Nephron (organoid): ENCODE measurements around the gene APCDD1L.

ENCODE experiments used
- H3K27ac Mint-ChIP-seq, 3 experiments: 2 replicates each; pipeline ENCODE4 v1.8.0; 2020; ENCODE audit warnings: mixed read lengths in 3 of 3, mild to moderate bottlenecking in 2 of 3, moderate library complexity in 1 of 3
- H3K27me3 Mint-ChIP-seq: 2 replicates; pipeline ENCODE4 v1.8.0; 2021; ENCODE audit warnings: low read depth, mild to moderate bottlenecking, moderate library complexity, mixed read lengths
- H3K36me3 Mint-ChIP-seq: 2 replicates; pipeline ENCODE4 v1.8.0; 2020; ENCODE audit warnings: low read depth, mixed read lengths
- H3K4me1 Mint-ChIP-seq: 2 replicates; pipeline ENCODE4 v1.8.0; 2020; ENCODE audit warnings: mixed read lengths
- H3K4me3 Mint-ChIP-seq, 3 experiments: 2 replicates each; pipeline ENCODE4 v1.8.0; 2020; ENCODE audit warnings: mild to moderate bottlenecking in 3 of 3, mixed read lengths in 3 of 3, moderate library complexity in 2 of 3
- H3K9me3 Mint-ChIP-seq: 2 replicates; pipeline ENCODE4 v1.8.0; 2020; ENCODE audit warnings: mixed read lengths
- TF ChIP-seq, protein P1 (sequence below), 3 experiments: fragments of 200-600 bp; sonication (generic); IDR thresholded peaks; one replicate each; pipeline ENCODE4 v1.5.0; 2021; ENCODE audit warnings: antibody characterized with exemption in 3 of 3; ENCODE audit not compliant: unreplicated experiment in 3 of 3

APCDD1L gene

DNA sequence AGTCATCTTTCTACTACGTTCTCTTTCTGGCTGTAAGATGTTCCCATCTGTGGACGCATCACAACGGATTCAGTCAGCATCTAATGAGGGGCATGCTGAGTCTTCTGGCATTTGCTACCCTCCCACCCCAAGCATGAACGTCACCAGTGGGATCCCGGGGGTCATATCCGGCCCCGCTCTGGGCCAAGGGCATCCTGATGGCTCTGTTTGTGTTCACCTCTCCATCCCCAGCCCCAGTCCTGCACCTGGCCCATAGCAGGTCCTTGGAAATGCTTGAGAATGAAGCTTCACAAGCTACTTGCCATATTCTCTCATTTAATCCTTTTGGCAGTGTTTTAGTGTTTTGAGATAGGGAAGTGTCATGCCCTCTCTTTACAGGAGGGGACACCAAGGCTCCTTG, 14.9 kb downstream of the APCDD1L start:
- Mint-ChIP-seq H3K36me3 (peaks cover under 1% of the 10 kb centered on the region), H3K4me1 (no peaks in the 10 kb centered on the region), H3K9me3 (peaks cover 29% of the 10 kb centered on the region), H3K4me3 (no peak overlapping the region), H3K27me3 (no peaks in the 10 kb centered on the region), H3K27ac (no peak overlapping the region)
- TF ChIP-seq, protein P1, sequence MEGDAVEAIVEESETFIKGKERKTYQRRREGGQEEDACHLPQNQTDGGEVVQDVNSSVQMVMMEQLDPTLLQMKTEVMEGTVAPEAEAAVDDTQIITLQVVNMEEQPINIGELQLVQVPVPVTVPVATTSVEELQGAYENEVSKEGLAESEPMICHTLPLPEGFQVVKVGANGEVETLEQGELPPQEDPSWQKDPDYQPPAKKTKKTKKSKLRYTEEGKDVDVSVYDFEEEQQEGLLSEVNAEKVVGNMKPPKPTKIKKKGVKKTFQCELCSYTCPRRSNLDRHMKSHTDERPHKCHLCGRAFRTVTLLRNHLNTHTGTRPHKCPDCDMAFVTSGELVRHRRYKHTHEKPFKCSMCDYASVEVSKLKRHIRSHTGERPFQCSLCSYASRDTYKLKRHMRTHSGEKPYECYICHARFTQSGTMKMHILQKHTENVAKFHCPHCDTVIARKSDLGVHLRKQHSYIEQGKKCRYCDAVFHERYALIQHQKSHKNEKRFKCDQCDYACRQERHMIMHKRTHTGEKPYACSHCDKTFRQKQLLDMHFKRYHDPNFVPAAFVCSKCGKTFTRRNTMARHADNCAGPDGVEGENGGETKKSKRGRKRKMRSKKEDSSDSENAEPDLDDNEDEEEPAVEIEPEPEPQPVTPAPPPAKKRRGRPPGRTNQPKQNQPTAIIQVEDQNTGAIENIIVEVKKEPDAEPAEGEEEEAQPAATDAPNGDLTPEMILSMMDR (IDR thresholded peaks at IDR 0.05; ENCODE audit: unreplicated experiment in 3 of 3), result no peak

DNA sequence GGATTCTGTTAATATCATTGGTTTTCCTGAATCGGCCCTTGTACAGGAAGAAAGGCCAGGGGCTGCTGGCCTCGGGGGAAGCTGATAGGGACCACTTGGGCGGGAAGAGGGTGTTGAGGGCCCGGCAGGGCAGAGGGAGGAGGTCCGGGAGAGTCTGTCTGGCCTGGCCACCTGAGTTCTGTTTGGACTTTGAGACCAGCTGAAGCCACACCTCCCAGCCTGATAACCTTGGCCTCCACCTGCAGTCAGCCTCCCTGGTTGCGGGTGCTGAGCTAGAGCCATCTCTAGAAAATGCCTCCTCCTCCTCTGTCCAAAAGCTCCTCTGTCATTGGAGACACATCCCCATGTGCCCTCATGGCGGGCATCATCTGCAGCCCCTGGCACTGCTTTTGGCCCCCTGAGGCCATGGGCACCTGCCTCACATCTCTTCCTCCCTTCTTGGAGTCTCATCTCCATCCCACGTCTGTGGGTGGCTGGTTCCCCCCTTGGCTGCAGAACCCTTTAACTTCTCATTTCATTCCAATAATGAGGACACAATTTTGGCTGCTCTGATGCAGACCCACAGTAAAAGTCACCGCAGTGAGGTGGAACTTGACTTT, 16.6 kb downstream of the APCDD1L start:
- H3K4me3 Mint-ChIP-seq, result no peak overlapping the region
- H3K27me3 Mint-ChIP-seq, result peaks cover 4% of the 10 kb centered on the region
- H3K4me1 Mint-ChIP-seq, result no peaks in the 10 kb centered on the region
- H3K9me3 Mint-ChIP-seq, result peaks cover 20% of the 10 kb centered on the region
- TF ChIP-seq, protein P1 (IDR thresholded peaks at IDR 0.05; ENCODE audit: unreplicated experiment in 3 of 3), result no peak
- H3K27ac Mint-ChIP-seq, result no peak overlapping the region
- no peaks in the 10 kb centered on the region for H3K36me3 Mint-ChIP-seq

DNA sequence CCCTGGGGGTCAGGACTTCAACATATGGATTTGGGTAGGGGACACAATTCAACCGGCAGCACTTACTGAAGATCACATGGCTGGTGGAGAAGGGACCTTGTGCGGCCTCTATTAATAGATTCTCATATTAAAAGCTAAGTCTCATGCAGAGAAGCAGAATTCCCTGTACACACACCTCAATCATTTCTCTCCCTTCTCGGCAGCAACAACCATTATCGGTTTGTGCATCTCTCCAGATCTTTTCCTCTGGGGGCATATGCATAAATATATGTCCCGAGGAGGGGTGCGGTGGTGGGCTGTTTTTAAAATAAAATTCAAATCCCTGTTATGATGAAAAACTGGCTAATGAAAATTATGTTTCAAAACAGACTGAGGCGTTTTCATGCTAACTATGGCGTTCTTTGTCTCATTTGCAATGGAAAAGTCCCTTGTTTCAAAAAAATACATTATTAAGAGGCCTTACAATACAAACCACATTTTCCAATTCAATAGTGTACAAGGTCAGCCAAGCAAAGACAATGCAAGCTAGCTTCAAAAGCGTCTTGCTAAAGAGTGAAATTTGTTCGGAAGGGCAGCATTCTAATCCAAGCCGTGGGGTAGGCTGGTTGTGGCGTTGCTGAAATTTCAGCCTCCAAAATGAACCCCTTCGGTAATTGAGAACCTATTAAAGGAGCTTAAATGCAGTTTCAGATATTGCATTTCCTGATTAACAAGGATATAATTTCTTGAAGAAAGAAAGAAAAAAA, 17.3 kb downstream of the APCDD1L start:
- Mint-ChIP-seq H3K36me3 (no peaks in the 10 kb centered on the region), H3K9me3 (peaks cover 13% of the 10 kb centered on the region), H3K27me3 (peaks cover 4% of the 10 kb centered on the region), H3K27ac (no peak overlapping the region), H3K4me1 (no peaks in the 10 kb centered on the region), H3K4me3 (no peak overlapping the region)
- TF ChIP-seq, protein P1 (IDR thresholded peaks at IDR 0.05; ENCODE audit: unreplicated experiment in 3 of 3), result no peak

DNA sequence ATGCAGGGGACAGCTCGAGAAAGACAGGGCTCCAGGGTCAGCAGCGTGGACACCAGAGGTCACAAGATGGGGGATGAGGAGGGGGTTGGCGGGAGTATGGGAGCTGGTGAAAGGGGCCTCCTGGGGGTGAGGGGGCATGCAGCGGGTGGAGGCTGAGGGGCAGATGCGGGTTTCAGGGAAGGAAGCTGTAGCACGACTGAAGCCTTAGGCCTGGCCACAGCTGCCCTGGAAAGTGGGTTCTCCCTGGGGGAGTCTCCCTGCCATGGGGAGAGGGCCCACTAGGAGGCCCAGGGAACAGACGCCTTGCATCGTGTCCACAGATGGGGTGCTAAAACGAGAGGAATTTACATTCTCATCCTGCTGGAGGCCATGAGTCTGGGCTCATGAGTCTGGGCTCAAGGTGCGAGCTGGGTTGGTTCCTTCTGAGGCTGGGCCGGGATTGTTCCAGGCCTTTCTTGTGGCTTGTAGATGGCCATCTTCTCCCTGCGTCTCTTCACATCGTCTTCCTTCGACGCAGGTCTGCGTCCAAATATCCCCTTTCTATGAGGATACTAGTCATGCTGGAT, 18.0 kb downstream of the APCDD1L start:
- peaks cover 7% of the 10 kb centered on the region for H3K9me3 Mint-ChIP-seq
- no peaks in the 10 kb centered on the region for H3K36me3 Mint-ChIP-seq
- no peak overlapping the region for H3K4me3 Mint-ChIP-seq
- peaks cover 4% of the 10 kb centered on the region for H3K27me3 Mint-ChIP-seq
- H3K27ac Mint-ChIP-seq, result no peak overlapping the region
- TF ChIP-seq, protein P1 (IDR thresholded peaks at IDR 0.05; ENCODE audit: unreplicated experiment in 3 of 3), result no peak
- no peaks in the 10 kb centered on the region for H3K4me1 Mint-ChIP-seq

DNA sequence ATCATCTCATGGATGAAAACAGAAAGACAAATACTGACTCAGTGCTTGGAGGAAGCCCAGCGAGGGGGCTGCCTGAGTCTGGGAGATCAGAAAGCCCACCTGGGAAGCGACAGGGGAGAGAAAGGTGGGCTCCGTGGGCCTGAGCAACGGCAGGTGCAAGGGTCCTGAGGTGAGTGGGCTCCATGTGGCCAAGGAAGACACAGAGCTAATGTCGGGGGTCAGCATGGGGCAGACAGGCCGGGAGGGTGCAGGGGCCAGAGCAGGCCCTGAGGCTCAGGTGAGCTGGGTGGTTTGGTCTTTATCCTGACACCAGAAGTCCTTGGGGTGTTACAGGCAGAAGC, 18.8 kb downstream of the APCDD1L start:
- H3K36me3 Mint-ChIP-seq, result no peaks in the 10 kb centered on the region
- TF ChIP-seq, protein P1 (IDR thresholded peaks at IDR 0.05; ENCODE audit: unreplicated experiment in 3 of 3), result no peak
- H3K4me3 Mint-ChIP-seq, result no peak overlapping the region
- peaks cover 4% of the 10 kb centered on the region for H3K27me3 Mint-ChIP-seq
- H3K9me3 Mint-ChIP-seq, result peaks cover under 1% of the 10 kb centered on the region
- no peak overlapping the region for H3K27ac Mint-ChIP-seq
- H3K4me1 Mint-ChIP-seq, result no peaks in the 10 kb centered on the region
